A549 (cell line): ENCODE results near the gene OLFML3. TPM values are rescaled to one million over a fixed set of nuclear protein-coding genes. Genes with fewer than 3 reads are reported as not detected.

Source experiments
- ATAC-seq, 2 experiments: fragments of 200-7000 bp in 1 of 2; fragments of >200 bp in 1 of 2; cut with Nextera tagmentation in 1 of 2; cut with Tn5 transposase in 1 of 2; 3 replicates each; pipeline versions ENCODE4 v1.8.0 to v1.9.1; 2018 to 2020; ENCODE audit warnings: mild to moderate bottlenecking in 1 of 2, moderate library complexity in 1 of 2
- CTCF ChIA-PET: fragments of 300-600 bp; sonication (Branson Sonifier 250); formaldehyde crosslinking; extraction: SDS; loops from one replicate; lab custom pipeline; 2021; ENCODE audit warnings: antibody characterized with exemption, inconsistent platforms; lab: Yijun Ruan, JAX
- POLR2A ChIA-PET: fragments of 350-600 bp; formaldehyde crosslinking; extraction: SDS; loops from one replicate; lab custom pipeline; 2021; ENCODE audit warnings: antibody characterized with exemption, inconsistent platforms; lab: Yijun Ruan, JAX
- DNase-seq, 2 experiments: peaks; one replicate each; pipeline versions ENCODE4 v3.0.0 to v3.0.0-alpha.2; 2011 to 2016; ENCODE audit warnings: low read depth in 1 of 2, low spot score in 1 of 2
- FAIRE-seq: peaks from 2 replicates; lab custom pipeline; 2011; peaks lifted over from hg19 to GRCh38; lab: Jason Lieb, UNC
- H3K27ac ChIP-seq, 2 experiments: fragments of >200 bp; sonication (Bioruptor Twin); formaldehyde crosslinking; 3 replicates each; pipeline ENCODE4 v1.5.1; 2016 to 2017
- H3K4me1 ChIP-seq: fragments of >200 bp; sonication (Bioruptor Twin); formaldehyde crosslinking; 3 replicates; pipeline ENCODE4 v1.6.1; 2016
- H3K4me2 ChIP-seq: fragments of >200 bp; sonication (Bioruptor Twin); formaldehyde crosslinking; 3 replicates; pipeline ENCODE4 v1.6.1; 2016
- H3K4me3 ChIP-seq: fragments of >200 bp; sonication (Bioruptor Twin); formaldehyde crosslinking; 3 replicates; pipeline ENCODE4 v1.5.1; 2016
- H3K9me3 ChIP-seq: fragments of >200 bp; sonication (Bioruptor Twin); formaldehyde crosslinking; 3 replicates; pipeline ENCODE4 v1.6.1; 2016
- BCL3 ChIP-seq: fragments of >200 bp; sonication (Bioruptor Twin); formaldehyde crosslinking; IDR thresholded peaks from 3 replicates; pipeline ENCODE4 v1.6.1; 2016
- CBX8 ChIP-seq: fragments of 200-600 bp; sonication (generic); IDR thresholded peaks from 2 replicates; pipeline ENCODE4 v1.6.1; 2016
- CEBPB ChIP-seq, 2 experiments: fragments of >200 bp in 1 of 2; sonication (Bioruptor Twin) in 1 of 2; formaldehyde crosslinking in 1 of 2; IDR thresholded peaks; 2 replicates each; pipeline ENCODE4 v1.6.1; 2012 to 2016
- CHD2 ChIP-seq: fragments of 150-350 bp; IDR thresholded peaks from 2 replicates; pipeline ENCODE4 v1.6.1; 2014; ENCODE audit warnings: low read length; ENCODE audit not compliant: partially characterized antibody
- ELK1 ChIP-seq: fragments of 150-350 bp; IDR thresholded peaks from 2 replicates; pipeline ENCODE4 v1.6.1; 2014; ENCODE audit warnings: low read depth, mild to moderate bottlenecking, low read length
- ESRRA ChIP-seq: fragments of 150-350 bp; IDR thresholded peaks from 2 replicates; pipeline ENCODE4 v1.6.1; 2014; ENCODE audit warnings: mild to moderate bottlenecking, low read length, borderline replicate concordance
- FOXS1 ChIP-seq: fragments of 250-450 bp; sonication (Bioruptor Pico); IDR thresholded peaks from 2 replicates; pipeline ENCODE4 v1.5.0; 2020; ENCODE audit warnings: mild to moderate bottlenecking, moderate library complexity
- HMGXB4 ChIP-seq: fragments of 250-450 bp; sonication (Bioruptor Pico); IDR thresholded peaks from 2 replicates; pipeline ENCODE4 v1.5.0; 2021; ENCODE audit warnings: mild to moderate bottlenecking, moderate library complexity, borderline replicate concordance
- HOXB5 ChIP-seq: fragments of 250-450 bp; sonication (Bioruptor Pico); IDR thresholded peaks from 2 replicates; pipeline ENCODE4 v1.5.0; 2020; ENCODE audit warnings: mild to moderate bottlenecking, moderate library complexity
- JUNB ChIP-seq: fragments of >200 bp; sonication (Bioruptor Twin); formaldehyde crosslinking; IDR thresholded peaks from 2 replicates; pipeline ENCODE4 v1.6.1; 2016
- MYC ChIP-seq: IDR thresholded peaks from 2 replicates; pipeline ENCODE4 v1.6.1; 2012; ENCODE audit warnings: mild to moderate bottlenecking, inconsistent platforms, low read length, improper control_type of control experiment, borderline replicate concordance
- RAD21 ChIP-seq, 2 experiments: fragments of >200 bp in 1 of 2; sonication (Bioruptor Twin) in 1 of 2; formaldehyde crosslinking in 1 of 2; IDR thresholded peaks in 1 of 2; conservative IDR thresholded peaks in 1 of 2; 2 replicates in 1 of 2; 3 replicates in 1 of 2; pipeline ENCODE4 v1.6.1; 2012 to 2018; ENCODE audit warnings: inconsistent platforms in 1 of 2
- RARB ChIP-seq: fragments of 250-450 bp; sonication (Bioruptor Pico); IDR thresholded peaks from 2 replicates; pipeline ENCODE4 v1.8.0; 2021; ENCODE audit warnings: mild to moderate bottlenecking, moderate library complexity
- RCOR1 ChIP-seq: fragments of 150-350 bp; IDR thresholded peaks from 2 replicates; pipeline ENCODE4 v1.6.1; 2014; ENCODE audit warnings: antibody characterized with exemption, low read length, low read depth
- RFX5 ChIP-seq: fragments of 450-650 bp; IDR thresholded peaks from 2 replicates; pipeline ENCODE4 v1.7.1; 2014; ENCODE audit warnings: antibody characterized with exemption, mild to moderate bottlenecking, moderate library complexity
- SMC3 ChIP-seq: fragments of >200 bp; sonication (Bioruptor Twin); formaldehyde crosslinking; IDR thresholded peaks from 3 replicates; pipeline ENCODE4 v1.6.1; 2018; ENCODE audit warnings: inconsistent platforms
- ZFP36 ChIP-seq: fragments of 450-650 bp; IDR thresholded peaks from 2 replicates; pipeline ENCODE4 v1.6.1; 2014; ENCODE audit warnings: borderline replicate concordance; ENCODE audit not compliant: partially characterized antibody
- ZNF302 ChIP-seq: fragments of 250-450 bp; sonication (Bioruptor Pico); IDR thresholded peaks from 2 replicates; pipeline ENCODE4 v1.9.0; 2021; ENCODE audit warnings: inconsistent platforms, mild to moderate bottlenecking, moderate library complexity
- WGBS: methylation state at CpG from one replicate; pipeline ENCODE4 v1.1.6; 2017; ENCODE audit errors: missing lambda C conversion rate; 5-methylcytosine and 5-hydroxymethylcytosine counted together
- polyA plus RNA-seq, 4 experiments: library from polyadenylated mRNA; depleted of rRNA in 3 of 4; stranded (reverse); fragments of >200 nt; fragmentation: RNase III in 1 of 4; extraction: RNeasy Plus Mini Kit Qiagen cat#74134 plus additional on column Dnase treatment in 1 of 4; gene quantifications; 2 replicates in 3 of 4; 3 replicates in 1 of 4; pipeline ENCODE4 v1.2.3, GENCODE V29; 2011 to 2017
- TF ChIP-seq, protein P1 (sequence below): fragments of 250-450 bp; sonication (Bioruptor Pico); IDR thresholded peaks from 2 replicates; pipeline ENCODE4 v1.5.0; 2020; ENCODE audit warnings: low read depth, mild to moderate bottlenecking, moderate library complexity
- TF ChIP-seq, protein P2 (sequence below): IDR thresholded peaks from 2 replicates; pipeline ENCODE4 v1.6.1; 2012
- TF ChIP-seq, protein P3 (sequence below): IDR thresholded peaks from 2 replicates; pipeline ENCODE4 v1.6.1; 2012; ENCODE audit warnings: low read depth, borderline replicate concordance

OLFML3 gene
- polyA plus RNA-seq, 2 of the 4 experiments (the other 2 are of a cell fraction) = 1.2 to 9.3 TPM

DNA sequence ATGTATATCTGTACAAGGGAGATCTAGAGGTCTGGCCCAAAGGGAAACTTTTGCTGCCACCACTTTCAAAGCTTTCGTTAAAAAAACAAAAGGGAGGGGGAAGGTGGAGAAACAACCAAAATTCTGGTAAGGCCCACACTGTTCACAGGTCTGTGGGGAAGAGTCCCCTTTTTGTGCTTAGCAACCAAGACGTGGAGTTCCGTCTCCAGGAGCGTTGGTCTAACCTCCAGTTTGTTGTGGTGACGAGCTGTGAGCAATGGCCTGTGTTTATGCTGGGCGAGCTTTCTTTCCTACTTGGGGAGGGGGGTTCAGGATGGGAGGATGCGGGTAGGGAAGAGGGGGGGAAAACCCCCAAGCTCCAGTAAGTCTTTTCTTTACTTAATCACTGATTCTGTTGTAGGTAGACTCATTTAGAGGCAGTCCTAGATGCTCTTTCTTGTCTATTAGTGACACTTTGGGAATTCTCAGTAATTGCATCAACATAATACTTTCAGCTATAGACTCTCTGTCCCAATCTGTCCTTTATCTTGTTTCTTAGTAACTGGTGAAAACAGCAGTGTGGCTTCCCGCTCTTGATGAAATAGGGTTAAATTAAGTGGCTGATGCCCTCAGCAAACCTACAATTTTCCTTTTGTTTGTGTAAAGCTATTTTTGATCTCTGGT, 48.6 kb upstream of the OLFML3 start:
- peak overlapping the region; percentile 96 for H3K4me3 ChIP-seq
- DNase-seq (peak; percentile 21 to 27), FAIRE-seq (no peak), ATAC-seq (peak in 1 of 2 experiments; percentile 50; a peak in 3 of 6 replicates)
- TF ChIP-seq ELK1 (no peak), FOXS1 (no peak), JUNB (no peak), HMGXB4 (no peak), ZFP36 (no peak), CHD2 (no peak), RFX5 (no peak), RCOR1 (no peak), ZNF302 (CRISPR knock-in tag) (no peak)
- TF ChIP-seq, protein P1, sequence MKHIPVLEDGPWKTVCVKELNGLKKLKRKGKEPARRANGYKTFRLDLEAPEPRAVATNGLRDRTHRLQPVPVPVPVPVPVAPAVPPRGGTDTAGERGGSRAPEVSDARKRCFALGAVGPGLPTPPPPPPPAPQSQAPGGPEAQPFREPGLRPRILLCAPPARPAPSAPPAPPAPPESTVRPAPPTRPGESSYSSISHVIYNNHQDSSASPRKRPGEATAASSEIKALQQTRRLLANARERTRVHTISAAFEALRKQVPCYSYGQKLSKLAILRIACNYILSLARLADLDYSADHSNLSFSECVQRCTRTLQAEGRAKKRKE (CRISPR knock-in tag) = no peak
- TF ChIP-seq, protein P2, sequence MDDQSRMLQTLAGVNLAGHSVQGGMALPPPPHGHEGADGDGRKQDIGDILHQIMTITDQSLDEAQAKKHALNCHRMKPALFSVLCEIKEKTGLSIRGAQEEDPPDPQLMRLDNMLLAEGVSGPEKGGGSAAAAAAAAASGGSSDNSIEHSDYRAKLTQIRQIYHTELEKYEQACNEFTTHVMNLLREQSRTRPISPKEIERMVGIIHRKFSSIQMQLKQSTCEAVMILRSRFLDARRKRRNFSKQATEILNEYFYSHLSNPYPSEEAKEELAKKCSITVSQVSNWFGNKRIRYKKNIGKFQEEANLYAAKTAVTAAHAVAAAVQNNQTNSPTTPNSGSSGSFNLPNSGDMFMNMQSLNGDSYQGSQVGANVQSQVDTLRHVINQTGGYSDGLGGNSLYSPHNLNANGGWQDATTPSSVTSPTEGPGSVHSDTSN = no peak
- POLR2A ChIA-PET = interaction anchor here (1.1 to 3.7 kb wide), 2 partner anchors 26 to 118 kb away, joined by 5 to 32 read pairs; partner anchors contain the start of genes AP4B1, DCLRE1B and RSBN1
- no peaks in the 10 kb centered on the region for H3K9me3 ChIP-seq
- H3K4me1 ChIP-seq = peaks cover 21% of the 10 kb centered on the region
- 14% methylated on average over 8 of the region's 8 CpGs for WGBS
- H3K4me2 ChIP-seq = peak overlapping the region; percentile 90
- peak overlapping the region; percentile 84 to 97; a peak in 5 of 6 replicates for H3K27ac ChIP-seq
- CTCF ChIA-PET = interaction anchor here (0.6 to 1.3 kb wide), 5 partner anchors 10 to 96 kb away, joined by 3 to 5 read pairs (median 4); partner anchors contain the start of gene AP4B1

DNA sequence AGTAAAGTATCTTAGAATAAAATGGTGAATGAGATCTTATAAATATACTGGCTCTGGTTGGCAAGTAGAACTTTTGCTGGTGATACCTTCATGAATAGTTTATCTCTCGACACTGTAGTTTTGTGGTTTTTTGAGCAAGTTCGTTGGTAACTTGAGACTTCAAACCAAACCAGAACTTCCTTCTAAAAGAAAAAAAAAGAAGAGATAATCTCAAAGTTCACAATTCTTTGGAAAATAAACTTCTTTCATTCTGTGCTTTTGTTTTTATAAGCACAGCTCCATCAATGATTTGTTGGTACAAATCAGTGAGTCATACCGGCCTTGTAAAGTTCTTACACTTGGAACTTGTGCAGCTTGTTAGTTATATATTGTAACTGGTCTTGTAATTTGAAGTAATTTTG, 47.8 kb upstream of the OLFML3 start:
- ATAC-seq = no peak
- Histone ChIP-seq H3K4me1 (peaks cover 21% of the 10 kb centered on the region), H3K9me3 (no peaks in the 10 kb centered on the region), H3K27ac (no peak overlapping the region), H3K4me2 (peak overlapping the region; percentile 90), H3K4me3 (no peak overlapping the region)
- ChIA-PET CTCF (interaction anchor here (0.6 to 1.3 kb wide), 4 partner anchors 9 to 171 kb away, joined by 3 to 5 read pairs (median 4); no protein-coding TSS in a partner anchor), POLR2A (interaction anchor here (3.7 kb wide), 1 partner anchor 26 kb away, joined by 32 read pairs; the partner anchor contains the start of genes AP4B1 and DCLRE1B)
- TF ChIP-seq BCL3 = no peak
- no peak for TF ChIP-seq JUNB
- TF ChIP-seq, protein P2 = no peak
- TF ChIP-seq HOXB5 (CRISPR knock-in tag) = no peak
- TF ChIP-seq, protein P3, sequence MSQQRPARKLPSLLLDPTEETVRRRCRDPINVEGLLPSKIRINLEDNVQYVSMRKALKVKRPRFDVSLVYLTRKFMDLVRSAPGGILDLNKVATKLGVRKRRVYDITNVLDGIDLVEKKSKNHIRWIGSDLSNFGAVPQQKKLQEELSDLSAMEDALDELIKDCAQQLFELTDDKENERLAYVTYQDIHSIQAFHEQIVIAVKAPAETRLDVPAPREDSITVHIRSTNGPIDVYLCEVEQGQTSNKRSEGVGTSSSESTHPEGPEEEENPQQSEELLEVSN = no peak
- no peak for TF ChIP-seq CBX8
- TF ChIP-seq ESRRA = no peak
- no peak for TF ChIP-seq MYC
- TF ChIP-seq FOXS1 = no peak
- TF ChIP-seq SMC3 = no peak
- no peak for TF ChIP-seq RAD21 (conservative IDR thresholded peaks at IDR 0.05 in 1 of 2, IDR thresholded peaks at IDR 0.05 in 1 of 2)
- no peak for TF ChIP-seq RARB (CRISPR knock-in tag)
- no peak for TF ChIP-seq CEBPB (IDR thresholded peaks at IDR 0.05)
- 38% methylated on average over 3 of the region's 3 CpGs for WGBS
- no peak for FAIRE-seq
- no peak for DNase-seq
